Activated T-cell treated with anti-CD3 and anti-CD28 coated beads for 1 hour (primary cell): ENCODE data around the gene GALNT2.

Experiments used
- DNase-seq: peaks from one replicate; pipeline ENCODE4 v3.0.0-alpha.2; 2020; ENCODE audit warnings: low read depth

GALNT2 gene

GRCh38 chr1:230280906-230281413 is 213.9 kb downstream of the GALNT2 start:
- DNase-seq, result no peak

- DNase-seq, result no peak
Observed at GRCh38 chr1:230281556-230281955, 214.5 kb downstream of the GALNT2 start.

DNA sequence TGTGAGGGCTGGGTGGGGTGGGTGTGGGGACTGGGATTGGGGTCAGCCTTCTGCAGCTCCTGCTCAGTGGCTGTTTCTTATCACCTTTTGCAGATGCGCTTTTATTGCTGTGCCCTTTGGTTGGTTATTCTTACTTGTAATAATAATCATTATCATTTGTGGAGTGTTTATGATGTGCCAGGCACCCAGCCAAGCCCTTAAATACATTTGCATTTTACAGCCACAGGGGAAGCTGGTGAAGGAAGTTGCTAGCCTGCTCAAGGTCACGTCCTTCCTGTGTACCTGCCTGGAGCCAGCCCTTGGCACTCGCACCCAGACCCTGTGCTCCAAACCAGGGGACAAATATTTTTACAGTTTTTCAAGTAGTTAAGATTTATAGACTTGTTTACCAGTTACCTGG is 215.1 kb downstream of the GALNT2 start:
- DNase-seq, result no peak

DNA sequence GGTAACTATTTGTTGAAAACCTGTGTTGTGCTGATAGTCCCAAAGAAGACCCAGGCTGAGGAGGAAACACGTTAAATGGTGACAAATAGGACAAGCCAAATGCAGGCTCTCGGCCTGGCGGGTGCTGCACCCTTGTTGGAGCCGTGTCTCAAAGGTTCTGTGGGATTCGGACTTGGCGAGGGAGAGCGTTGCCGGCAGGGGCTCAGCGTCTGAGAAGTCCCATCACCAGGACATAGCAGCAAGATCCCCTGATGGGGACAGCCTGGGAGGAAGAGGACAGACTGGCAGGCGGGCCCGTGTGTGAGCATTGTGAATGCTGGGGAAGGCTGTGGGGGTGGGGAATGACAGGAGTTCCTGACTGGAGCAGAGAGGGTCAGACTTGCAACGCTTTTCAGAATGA is 216.6 kb downstream of the GALNT2 start:
- DNase-seq, result no peak

- no peak for DNase-seq
Observed at GRCh38 chr1:230284891-230285290, 217.9 kb downstream of the GALNT2 start.

DNA sequence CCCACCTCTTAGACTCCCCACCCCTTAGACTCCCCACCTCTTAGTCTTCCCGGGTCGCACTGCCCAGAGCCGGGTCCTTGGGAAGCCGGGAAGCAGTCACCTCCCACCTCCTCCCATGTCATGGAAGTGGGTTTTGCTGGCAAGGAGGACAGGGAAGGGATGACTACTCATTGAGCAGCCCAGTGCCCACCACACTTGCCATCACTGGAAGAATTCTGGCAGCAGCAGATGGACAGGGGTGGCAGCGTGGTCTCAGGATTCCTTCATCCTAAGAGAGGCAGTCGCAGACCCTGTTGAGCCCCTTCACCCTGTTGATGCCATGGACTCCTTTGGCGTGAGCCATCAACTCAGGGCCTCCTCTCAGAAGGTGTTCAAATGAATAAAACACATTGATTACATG is 218.3 kb downstream of the GALNT2 start:
- DNase-seq, result no peak

DNA sequence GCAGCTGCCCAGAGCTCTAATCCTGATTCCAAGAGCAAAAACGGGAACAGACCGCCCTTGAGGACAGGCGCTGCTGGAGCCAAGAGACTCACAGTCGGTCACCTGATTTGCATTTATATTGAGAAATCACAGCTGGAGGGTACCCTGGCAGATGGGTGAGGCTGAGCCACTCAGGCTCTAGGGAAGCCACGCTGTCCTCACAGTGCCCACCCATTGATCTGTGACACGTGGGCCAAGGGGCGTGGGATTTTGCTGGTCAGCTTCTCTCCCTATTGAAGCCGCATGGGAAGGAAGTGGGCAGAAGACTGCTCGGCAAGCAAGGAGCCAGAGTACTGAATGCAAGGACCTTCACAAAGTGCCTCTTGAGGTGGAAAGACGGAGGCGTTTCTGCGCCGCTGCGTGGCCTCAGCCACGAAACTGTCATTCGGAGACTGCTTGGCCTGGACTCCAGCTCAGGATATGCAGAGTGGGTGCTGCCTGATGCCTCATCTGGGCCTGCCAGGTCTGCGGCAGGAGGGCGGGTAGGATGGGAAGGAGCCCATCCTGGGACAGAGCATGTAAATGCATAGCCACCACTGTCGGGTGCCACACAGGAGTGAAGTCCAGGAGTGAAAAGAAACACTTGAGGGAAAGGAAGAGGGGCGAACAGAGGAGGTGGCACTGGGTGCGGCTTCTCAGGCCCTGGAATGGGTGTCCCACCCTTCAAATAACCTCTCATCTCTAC is 219.3 kb downstream of the GALNT2 start:
- DNase-seq, result no peak

GRCh38 chr1:230286890-230287269 is 219.8 kb downstream of the GALNT2 start:
- no peak for DNase-seq

- no peak for DNase-seq
Observed at GRCh38 chr1:230287674-230288315, 220.8 kb downstream of the GALNT2 start.

DNA sequence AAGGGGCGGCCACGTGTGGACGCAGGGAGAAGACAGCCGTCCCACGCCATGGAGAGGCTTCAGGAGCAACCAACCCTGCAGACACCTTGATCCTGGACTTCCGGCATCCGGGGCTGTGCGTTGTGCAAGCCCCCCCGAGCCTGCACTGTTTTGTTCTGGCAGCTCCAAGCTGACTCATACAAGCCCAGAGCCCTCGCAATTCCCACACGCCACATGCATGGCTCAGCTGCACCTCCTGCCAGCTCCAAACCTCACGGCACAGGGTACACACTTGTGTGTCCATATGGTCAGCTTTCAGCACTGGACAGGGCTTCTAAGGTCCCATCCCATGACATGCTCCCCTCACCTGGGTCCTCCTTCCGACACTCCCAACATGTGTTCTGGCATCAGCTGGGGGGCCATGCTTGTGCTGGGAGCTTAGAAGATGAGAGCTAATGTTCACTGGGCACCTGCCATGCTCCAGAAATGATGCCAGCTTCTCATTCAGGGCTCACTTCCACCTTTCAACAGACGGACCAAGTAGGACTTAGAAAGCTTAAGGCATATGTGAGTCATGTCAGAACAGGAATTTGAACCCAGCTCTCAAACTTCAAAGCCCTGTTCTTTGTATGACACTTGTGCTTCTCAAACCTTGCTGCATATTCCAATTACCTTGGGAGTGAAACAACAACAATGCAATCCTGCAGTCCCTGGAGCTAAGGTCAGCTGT is 221.8 kb downstream of the GALNT2 start:
- no peak for DNase-seq

- no peak for DNase-seq
Observed at GRCh38 chr1:230289350-230289644, 222.3 kb downstream of the GALNT2 start.

- no peak for DNase-seq
Observed at GRCh38 chr1:230291731-230292620, 224.9 kb downstream of the GALNT2 start.

GRCh38 chr1:230292689-230293389 is 225.8 kb downstream of the GALNT2 start:
- no peak for DNase-seq

GRCh38 chr1:230293390-230293700 is 226.3 kb downstream of the GALNT2 start:
- no peak for DNase-seq

- DNase-seq, result no peak
Observed at GRCh38 chr1:230295367-230295766, 228.3 kb downstream of the GALNT2 start.

- no peak for DNase-seq
Observed at GRCh38 chr1:230299191-230300006, 232.4 kb downstream of the GALNT2 start.

- DNase-seq, result no peak
Observed at GRCh38 chr1:230300322-230301301, 233.6 kb downstream of the GALNT2 start.

DNA sequence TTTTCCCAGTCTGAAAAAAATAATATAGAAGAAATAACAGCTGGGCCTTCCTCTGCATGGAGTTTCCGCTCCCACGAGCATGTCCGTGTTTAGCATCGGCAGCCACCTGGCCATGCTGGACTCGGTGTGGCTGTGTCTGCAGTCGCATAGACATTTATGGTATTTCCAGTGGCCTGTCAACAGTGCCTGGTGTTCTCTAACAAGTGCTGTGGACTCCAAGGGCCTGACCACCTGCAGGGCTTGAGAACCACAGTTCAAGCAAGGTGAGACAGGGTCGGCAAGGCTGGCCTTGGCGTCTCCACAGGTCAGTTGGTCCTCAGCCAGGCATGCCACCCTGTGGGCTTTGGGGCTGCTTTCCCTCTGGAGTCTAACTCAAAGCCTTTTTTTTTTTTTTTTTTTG is 234.3 kb downstream of the GALNT2 start:
- no peak for DNase-seq

DNA sequence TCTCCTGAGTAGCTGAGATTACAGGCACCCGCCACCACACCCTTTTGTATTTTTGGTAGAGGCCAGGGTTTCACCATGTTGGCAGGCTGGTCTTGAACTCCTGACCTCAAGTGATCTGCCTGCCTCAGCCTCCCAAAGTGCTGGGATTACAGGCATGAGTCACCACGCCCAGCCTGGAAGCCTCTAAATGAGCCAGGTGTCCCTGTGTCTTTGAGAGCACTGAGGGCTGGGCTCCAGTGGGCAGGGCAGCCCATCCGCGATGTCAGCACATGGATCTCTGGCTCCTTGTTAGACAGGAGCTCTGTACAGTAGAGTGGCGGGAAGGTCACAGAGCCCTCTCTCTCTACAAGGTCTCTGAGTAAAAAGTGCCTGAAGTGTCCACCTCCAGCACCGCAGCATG is 234.8 kb downstream of the GALNT2 start:
- DNase-seq, result no peak

- DNase-seq, result no peak
Observed at GRCh38 chr1:230303069-230303468, 236.0 kb downstream of the GALNT2 start.
